ENCODE data around the gene ATP9B. TPM values are rescaled to one million over a fixed set of nuclear protein-coding genes. Genes with fewer than 3 reads are reported as not detected.

ATP9B gene, protein sequence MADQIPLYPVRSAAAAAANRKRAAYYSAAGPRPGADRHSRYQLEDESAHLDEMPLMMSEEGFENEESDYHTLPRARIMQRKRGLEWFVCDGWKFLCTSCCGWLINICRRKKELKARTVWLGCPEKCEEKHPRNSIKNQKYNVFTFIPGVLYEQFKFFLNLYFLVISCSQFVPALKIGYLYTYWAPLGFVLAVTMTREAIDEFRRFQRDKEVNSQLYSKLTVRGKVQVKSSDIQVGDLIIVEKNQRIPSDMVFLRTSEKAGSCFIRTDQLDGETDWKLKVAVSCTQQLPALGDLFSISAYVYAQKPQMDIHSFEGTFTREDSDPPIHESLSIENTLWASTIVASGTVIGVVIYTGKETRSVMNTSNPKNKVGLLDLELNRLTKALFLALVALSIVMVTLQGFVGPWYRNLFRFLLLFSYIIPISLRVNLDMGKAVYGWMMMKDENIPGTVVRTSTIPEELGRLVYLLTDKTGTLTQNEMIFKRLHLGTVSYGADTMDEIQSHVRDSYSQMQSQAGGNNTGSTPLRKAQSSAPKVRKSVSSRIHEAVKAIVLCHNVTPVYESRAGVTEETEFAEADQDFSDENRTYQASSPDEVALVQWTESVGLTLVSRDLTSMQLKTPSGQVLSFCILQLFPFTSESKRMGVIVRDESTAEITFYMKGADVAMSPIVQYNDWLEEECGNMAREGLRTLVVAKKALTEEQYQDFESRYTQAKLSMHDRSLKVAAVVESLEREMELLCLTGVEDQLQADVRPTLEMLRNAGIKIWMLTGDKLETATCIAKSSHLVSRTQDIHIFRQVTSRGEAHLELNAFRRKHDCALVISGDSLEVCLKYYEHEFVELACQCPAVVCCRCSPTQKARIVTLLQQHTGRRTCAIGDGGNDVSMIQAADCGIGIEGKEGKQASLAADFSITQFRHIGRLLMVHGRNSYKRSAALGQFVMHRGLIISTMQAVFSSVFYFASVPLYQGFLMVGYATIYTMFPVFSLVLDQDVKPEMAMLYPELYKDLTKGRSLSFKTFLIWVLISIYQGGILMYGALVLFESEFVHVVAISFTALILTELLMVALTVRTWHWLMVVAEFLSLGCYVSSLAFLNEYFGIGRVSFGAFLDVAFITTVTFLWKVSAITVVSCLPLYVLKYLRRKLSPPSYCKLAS
- 45.2 TPM for total RNA-seq

DNA sequence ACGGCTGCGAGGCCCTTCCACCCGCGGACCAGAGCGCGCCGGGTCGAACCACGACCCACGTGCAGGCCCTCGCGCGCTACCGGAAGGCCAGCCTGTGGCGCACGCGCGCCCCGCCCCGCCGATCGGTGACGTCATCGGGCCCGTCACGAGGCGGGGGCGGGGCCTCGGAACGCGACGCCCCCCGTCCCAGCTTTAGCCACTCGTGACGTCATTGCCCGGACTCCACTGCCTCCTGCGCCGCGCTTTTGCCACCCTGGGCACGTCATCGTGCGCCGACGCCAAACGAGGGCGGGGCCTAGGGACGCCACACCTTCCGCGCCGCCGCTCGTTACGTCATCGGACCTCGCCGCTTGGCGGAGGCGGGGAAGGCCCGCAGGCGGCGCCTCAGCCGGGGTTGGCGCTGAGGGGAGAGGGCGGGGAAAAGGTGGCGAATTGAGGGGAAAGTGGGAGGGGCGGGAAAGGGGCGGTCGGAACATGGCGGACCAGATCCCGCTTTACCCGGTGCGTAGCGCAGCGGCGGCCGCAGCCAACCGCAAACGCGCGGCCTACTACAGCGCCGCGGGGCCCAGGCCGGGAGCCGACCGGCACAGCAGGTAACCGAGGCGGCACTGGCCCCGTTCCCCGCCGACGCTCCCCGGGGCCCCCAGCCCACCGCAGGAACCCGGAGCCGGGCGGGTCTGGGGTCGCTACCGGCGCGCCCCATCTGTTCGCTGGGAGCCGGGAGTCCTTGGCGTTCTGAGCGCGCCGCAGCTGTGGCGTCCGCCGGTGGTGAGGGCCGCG is at the start of gene ATP9B:
ATP9B (plus strand) TSS at position 458 of the 780 bp plus-strand sequence; CDS start at position 475, 17 bp downstream.
- peak; percentile 98 to 100 (median 99) for DNase-seq (ENCODE audit: low read depth in 2 of 3, low spot score in 2 of 3)

DNA sequence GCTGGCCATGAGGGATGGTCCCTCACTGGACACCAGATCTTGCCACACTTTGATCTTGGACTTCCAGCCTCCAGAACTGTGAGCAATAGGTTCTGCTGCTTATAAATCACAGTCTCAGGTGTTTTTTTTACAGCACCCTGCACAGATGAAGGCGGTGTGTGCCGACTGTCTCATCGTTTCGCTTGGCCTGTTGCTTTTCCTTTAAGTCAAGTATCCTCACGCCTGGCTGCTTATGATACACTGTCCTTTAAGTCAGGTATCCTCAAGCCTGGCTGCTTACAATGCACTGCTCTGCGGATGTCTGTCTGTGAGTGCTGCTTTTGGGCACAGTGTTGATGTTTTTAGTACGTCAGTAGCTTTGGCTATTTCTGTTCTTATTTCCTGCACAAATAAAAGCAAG is 49.3 kb upstream of the ATP9B start:
- no peak for DNase-seq (ENCODE audit: low read depth in 2 of 3, low spot score in 2 of 3)

DNA sequence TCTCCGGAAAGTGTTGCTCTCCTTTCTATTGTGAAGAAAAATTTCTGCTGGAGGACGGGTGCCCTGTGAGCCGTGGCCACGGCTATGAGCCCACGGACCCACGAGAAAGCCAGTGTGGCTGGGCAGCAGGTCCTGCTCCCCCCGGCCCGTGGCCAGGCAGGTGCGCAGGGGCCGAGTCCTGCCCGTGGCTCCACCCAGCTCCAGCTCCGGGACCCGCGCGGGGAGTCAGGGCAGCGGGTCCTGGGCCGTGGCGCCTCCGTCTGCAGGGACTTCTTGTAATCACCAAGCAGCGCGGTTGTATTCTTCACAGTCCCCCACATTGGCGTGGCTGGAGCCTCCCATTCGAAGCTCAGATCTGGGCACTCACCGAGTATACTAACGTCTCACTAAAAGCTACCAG is 46.6 kb upstream of the ATP9B start:
- no peak for DNase-seq (ENCODE audit: low read depth in 2 of 3, low spot score in 2 of 3)

DNA sequence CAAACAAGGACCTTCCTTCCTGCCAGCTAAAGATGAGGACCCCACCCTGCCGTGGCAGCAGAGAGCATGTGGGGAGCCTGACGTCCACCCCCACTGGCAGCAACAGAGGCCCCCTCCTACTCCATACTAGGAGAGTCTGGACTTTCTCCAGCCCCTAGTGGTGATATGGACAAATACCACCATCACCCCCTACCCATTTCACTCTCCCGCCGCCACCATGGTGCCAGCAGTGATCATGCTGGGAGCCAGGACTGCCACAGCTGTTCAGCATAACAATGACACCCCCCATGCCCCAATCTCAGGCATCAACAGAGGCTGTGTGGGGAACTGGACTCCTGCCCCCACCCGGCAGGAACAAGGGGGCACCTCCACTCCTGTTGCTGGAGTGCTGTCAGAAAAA is 42.7 kb upstream of the ATP9B start:
- no peak for DNase-seq (ENCODE audit: low read depth in 2 of 3, low spot score in 2 of 3)

DNA sequence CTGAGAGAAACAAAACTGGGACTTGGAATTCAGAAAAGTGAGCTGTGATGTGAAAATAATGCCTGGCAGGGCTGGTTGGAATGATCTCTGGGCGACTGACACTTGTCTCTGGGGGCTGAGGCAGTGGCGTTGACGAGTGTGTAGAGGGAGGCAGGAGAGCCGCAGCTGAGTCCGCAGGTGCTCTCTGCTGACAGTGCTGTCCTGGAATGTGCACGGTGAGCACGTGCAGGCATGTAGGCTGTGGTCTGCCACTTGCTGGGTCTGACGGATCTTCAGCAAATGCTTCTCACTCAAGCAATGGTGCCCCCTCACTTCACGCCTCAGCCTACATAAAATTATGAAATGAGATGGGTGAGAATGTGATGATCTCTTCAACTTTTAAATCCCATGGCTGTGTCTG is 38.5 kb upstream of the ATP9B start:
- no peak for DNase-seq (ENCODE audit: low read depth in 2 of 3, low spot score in 2 of 3)

DNA sequence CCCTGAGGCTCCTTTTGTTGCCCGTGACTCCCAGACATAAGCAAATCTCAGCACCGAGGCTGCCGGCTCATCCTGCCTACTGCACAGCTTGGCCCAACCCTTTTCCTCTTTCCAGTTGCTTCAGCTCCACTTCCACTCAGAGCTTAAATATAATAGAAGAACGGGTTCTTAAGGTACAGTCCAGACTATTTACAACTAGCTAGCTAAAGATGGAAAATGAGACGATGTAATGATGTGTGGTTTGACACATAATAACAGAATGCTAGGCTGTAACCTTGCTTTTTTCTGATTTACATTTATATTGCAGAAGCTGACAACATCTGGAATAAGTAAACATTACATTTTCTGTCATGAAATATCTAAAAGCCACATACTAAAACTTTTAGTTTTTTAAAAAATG is 26.9 kb upstream of the ATP9B start:
- no peak for DNase-seq (ENCODE audit: low read depth in 2 of 3, low spot score in 2 of 3)

DNA sequence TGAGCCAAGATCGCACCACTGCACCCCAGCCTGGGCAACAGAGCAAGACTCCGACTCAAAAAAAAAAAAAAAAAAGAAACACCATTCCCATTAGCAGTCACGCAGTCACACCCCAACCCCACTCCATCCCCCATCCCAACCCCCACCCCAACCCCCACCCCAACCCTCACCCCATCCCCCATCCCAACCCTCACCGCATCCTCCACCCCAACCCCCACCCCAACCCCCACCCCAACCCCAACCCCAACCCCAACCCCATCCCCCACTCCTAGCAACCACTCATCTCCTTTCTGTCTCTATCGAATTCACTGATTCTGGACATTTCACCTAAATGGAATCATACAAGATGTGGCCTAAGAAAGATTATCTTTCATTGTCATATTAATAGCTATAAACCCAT is 25.9 kb upstream of the ATP9B start:
- DNase-seq (ENCODE audit: low read depth in 2 of 3, low spot score in 2 of 3), result no peak

DNA sequence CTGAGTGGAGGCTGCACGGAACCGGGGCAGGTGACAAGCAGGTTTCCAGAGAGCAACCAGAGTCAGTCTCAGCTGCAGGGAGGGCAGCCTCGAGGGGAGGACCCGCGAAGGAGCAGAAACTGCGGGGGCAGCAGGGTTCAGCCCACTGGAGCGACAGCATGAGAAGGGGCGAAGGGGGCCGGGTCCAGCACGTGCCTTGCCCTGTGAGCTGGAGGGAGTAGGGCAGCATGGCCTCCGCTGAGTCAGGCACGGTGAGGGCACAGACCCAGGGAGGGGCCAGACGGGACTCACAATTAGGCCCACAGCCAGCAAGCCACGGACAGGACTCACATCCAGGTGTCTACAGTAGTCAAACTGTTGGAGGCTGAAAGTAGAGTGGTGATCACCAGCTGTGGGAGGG is 22.7 kb upstream of the ATP9B start:
- no peak for DNase-seq (ENCODE audit: low read depth in 2 of 3, low spot score in 2 of 3)

DNA sequence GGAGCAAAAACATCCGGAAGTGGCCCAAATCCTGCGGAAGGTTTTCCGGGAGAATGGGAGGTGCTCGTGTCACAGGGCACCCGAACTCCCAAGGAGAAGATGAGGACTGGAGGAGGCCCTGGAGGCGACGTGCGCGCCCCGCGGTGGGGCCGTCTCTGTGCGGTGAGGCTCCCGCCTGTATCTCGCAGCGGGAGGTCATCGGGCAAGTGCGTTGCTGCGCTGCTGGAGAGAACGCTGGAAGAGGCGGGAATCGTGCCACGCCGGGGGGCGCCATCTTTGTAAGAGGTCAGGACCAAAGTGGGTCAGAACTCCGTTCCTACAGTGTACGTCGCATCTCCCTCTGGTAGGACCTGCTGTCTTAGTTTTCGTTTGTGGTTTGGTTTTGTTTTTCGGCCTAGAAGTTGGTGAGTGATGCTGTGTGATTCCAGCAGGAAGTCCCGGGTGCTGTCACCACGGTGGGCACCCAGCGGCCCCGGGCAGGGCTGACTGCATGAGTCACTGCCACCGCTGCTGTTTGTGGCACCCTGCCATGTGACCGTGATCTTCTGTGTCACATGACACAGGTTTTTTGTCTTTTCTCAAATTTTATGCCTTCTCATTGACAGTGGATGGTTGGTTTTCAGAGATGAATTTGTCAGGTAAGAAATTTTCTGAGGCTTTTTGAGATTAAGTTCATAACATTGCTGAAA is 21.5 kb upstream of the ATP9B start:
- DNase-seq (ENCODE audit: low read depth in 2 of 3, low spot score in 2 of 3), result no peak

DNA sequence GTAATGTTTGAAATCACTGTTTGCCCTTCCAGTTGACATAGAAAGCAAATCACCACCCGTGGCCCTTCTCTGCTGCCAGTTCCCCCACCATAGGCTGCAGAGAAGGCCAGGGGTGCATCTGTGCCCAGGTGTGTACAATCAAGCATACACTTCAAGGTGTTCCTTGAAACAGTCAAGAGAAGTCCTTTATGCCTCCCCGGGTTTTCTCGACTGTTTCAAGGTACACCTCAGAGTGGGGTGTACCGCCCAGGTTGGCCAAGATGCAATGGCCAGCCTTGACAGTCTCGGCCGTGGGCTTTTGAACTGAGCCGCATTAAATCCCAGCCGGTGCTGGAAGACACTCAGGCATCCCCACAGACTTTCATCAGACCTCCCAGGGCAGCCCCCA is 21.0 kb upstream of the ATP9B start:
- no peak for DNase-seq (ENCODE audit: low read depth in 2 of 3, low spot score in 2 of 3)

DNA sequence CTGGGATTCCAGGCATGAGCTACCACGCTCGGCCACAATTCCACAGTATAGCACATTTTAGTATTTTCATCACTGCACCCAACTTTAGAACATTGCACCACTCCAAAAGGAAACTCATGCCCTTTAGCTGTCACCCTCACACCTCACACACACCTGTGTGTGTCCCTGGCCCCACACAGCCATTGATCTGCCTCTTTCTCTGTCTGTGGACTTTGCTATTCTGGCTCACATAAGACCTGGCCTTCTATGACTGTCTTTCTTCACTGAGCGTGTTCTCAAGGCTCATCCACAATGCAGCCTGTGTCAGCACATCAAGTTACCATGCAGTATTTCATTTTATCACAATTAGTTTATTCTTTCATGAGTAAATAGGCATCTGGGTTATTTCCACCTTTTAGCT is 19.7 kb upstream of the ATP9B start:
- DNase-seq (ENCODE audit: low read depth in 2 of 3, low spot score in 2 of 3), result no peak

DNA sequence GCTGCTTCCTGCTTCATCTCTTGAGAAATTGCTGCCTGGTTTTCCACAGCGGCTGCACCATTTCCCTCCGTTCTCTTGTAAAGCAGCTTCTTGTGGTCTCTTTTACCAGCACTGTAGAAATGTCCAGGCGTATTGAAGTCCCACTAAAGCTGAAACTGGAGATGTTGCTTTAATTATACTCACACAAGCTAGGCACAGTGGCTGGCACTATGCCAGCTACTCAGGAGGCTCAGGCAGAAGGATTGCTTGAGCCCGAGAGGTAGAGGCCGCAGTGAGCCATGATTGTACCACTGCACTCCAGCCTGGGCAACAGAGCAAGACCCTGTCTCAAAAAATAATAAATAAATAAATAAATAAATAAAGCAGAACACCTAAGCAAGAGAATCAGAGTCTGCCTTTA is 19.2 kb upstream of the ATP9B start:
- no peak for DNase-seq (ENCODE audit: low read depth in 2 of 3, low spot score in 2 of 3)

DNA sequence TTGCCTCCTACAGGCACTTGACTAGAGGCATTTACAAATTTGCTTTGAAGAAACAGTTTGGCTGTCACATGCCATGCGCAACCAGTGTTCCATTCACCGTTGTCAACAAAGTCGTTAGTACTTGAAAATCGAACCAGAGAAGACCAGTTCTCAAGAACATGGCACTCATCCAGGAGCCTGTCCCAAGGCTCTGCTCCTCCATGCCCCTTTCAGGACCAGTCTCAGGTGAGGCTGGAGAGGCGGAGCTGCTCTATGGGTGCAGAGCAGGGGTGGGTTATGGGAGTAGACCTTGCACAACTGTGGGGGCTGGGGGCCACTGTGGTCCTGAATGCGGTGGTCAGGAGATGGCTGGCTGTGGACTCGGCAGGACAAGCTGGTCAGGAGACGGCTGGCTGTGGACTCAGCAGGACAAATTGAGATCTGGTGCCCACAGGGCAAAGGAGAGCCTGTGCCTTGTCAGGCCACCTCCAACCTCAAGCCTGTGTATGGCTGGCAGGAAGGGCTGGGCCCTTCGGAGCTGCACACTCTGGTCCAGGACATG is 12.3 kb upstream of the ATP9B start:
- no peak for DNase-seq (ENCODE audit: low read depth in 2 of 3, low spot score in 2 of 3)

DNA sequence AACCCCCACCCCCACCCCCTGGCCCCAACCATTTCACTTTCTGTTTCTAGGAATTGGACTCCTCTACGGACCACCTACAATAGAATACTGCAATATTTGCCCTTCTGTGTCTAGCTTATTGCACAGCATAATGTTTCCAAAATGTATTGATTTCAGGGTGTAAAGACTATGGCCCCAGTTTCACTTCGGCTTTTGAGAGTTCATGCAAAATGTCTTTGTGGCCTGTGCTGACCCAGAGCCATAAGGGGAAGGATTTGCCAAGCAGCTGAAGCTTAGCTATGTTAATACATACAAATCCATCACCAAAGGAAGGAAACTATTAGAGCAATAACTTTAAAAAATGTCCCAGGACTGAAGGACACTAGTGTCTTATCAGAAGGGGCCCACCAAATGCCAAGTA is 11.2 kb upstream of the ATP9B start:
- no peak for DNase-seq (ENCODE audit: low read depth in 2 of 3, low spot score in 2 of 3)

DNA sequence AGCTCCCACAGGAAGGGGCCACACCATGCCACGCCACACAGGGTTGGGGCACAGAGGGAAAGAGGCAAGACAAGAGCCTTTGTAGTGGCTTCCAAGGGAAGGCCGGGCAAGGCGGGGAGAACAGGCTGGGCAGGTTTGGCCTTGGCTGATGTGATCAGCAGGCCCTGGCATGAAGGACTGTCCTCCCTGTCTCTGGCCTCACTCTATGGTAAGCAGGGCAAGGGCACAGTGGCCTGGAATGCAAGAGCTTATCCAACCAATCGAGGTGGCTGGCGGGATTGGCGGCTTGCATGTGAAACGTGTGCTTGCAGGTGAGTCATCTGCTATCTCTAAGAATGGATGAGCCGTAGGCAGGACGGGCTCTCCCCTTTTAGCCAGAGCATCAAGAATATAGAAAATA is 6.4 kb upstream of the ATP9B start:
- no peak for DNase-seq (ENCODE audit: low read depth in 2 of 3, low spot score in 2 of 3)

DNA sequence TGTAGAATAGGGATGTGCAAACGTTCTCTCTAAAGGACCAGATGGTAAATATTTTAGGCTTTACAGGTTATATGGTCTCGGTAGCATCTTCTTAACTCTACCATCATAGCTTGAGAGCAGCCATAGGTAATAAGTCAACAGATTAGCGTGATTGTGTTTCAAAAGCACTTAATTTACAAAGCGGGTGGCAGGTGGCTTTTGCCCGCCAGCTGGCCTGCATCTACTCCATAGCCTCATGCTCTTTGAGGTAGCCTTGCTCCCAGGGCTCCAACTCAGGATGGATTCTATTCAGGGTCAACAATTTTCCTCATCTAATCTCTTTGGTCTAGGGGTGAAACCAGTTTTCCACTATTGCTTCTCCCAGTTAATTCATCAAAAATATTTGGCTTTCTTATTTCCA is 5.0 kb upstream of the ATP9B start:
- DNase-seq (ENCODE audit: low read depth in 2 of 3, low spot score in 2 of 3), result no peak

DNA sequence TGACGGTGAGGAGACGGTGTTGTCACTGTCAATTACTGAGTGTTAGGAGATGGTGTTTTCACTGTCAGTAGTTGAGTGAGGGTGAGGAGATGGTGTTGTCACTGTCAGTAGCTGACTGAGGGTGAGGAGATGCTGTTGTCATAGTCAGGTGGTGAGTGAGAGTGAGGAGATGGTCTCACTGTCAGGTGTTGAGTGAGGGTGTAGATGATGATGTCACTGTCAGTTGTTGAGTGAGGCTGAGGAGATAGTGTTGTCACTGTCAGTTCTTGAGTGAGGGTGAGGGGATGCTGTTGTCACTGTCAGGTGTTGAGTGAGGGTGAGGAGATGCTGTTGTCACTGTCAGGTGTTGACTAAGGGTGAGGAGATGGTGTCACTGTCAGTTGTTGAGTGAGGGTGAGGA is 3.4 kb upstream of the ATP9B start:
- DNase-seq (ENCODE audit: low read depth in 2 of 3, low spot score in 2 of 3), result no peak

DNA sequence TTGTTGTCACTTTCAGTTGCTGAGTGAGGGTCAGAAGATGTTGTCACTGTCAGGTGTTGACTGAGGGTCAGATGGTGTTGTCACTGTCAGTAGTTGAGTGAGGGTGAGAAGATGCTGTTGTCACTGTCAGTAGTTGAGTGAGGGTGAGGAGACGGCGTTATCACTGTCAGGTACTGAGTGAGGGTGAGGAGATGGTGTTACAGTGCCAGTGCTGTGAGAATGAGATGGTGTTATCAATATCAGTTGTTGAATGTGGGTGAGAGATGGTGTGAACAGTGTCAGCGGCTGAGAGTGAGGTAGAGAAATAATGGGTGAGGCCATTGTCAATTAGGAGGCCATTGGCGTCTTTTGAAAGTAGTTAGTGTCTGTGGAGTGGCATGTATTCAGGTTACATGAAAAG is 1.6 kb upstream of the ATP9B start:
- no peak for DNase-seq (ENCODE audit: low read depth in 2 of 3, low spot score in 2 of 3)

DNA sequence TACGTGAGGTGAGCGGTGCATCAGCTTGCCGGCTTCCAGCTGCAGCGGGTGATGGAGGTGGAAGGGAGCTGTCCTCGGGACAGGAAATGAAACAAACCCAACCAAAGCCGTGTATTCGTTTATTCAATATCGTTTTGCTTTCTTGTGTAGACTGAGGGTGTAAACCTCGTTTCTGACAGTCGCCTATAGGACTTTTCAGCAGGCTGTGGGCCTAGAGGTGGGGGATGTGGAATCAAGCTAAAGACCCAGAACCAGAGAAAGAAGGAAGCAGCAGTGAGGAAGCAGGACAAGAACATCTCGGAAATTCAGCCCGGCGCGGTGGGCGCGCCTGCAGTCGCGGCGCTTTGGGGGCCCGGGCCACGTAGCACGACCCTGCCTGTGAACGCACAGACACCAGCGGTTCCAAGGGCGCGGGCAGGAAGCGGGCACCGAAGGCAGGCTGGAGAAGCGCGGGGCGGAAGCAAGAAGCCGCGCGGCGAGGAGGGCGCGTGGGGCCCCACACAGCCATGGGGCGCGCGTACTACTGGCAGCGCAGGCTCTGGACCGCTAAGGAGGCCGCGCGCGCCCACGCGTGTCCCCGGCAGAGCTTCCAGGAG is 755 bp upstream of the ATP9B start:
- peak in 1 of 3 donors; percentile 53 for DNase-seq (ENCODE audit: low read depth in 2 of 3, low spot score in 2 of 3)
